HG02870 (cell line): ENCODE measurements around the gene CLEC4C.
"Not testable (repeated sequence)": the region's sequence is repeated elsewhere in the genome, so short reads cannot be mapped to it uniquely, and the experiment has no call there.

Experiments used
- ATAC-seq: cut with Tn5 transposase; IDR thresholded peaks from one replicate; pipeline ENCODE4 v1.9.1; 2021; ENCODE audit warnings: mild to moderate bottlenecking, moderate library complexity; ENCODE audit not compliant: unreplicated experiment

CLEC4C gene

GRCh38 chr12:7747246-7747645 is at the start of gene CLEC4C:
Gene CLEC4C, minus strand, starts transcription at chr12:7747375. Its CDS starts 27 bp downstream, at chr12:7747348.
- ATAC-seq: no peak

GRCh38 chr12:7793211-7793610 is 46.0 kb upstream of the CLEC4C start:
- ATAC-seq: no peak

- ATAC-seq: not testable (repeated sequence)
Measured at GRCh38 chr12:7788884-7789528, 41.8 kb upstream of the CLEC4C start, which contains the start of gene NANOG. Gene NANOG, plus strand, starts transcription at chr12:7789402. Its CDS starts 213 bp downstream, at chr12:7789615.

- no peak for ATAC-seq
Measured at GRCh38 chr12:7788294-7788660, 41.1 kb upstream of the CLEC4C start.

- ATAC-seq: no peak
Measured at GRCh38 chr12:7787574-7788293, 40.6 kb upstream of the CLEC4C start.

- ATAC-seq: no peak
Measured at GRCh38 chr12:7784701-7785100, 37.5 kb upstream of the CLEC4C start.

- not testable (repeated sequence) for ATAC-seq
Measured at GRCh38 chr12:7783433-7783832, 36.3 kb upstream of the CLEC4C start.

- ATAC-seq: no peak
Measured at GRCh38 chr12:7782055-7782454, 34.9 kb upstream of the CLEC4C start.

- no peak for ATAC-seq
Measured at GRCh38 chr12:7781274-7781673, 34.1 kb upstream of the CLEC4C start.

GRCh38 chr12:7769999-7770398 is 22.8 kb upstream of the CLEC4C start:
- no peak for ATAC-seq

GRCh38 chr12:7758766-7759140 is 11.6 kb upstream of the CLEC4C start:
- no peak for ATAC-seq

- ATAC-seq: no peak
Measured at GRCh38 chr12:7756993-7757392, 9.8 kb upstream of the CLEC4C start.

- not testable (repeated sequence) for ATAC-seq
Measured at GRCh38 chr12:7755668-7756067, 8.5 kb upstream of the CLEC4C start.

- not testable (repeated sequence) for ATAC-seq
Measured at GRCh38 chr12:7751941-7752922, 5.1 kb upstream of the CLEC4C start.

- ATAC-seq: no peak
Measured at GRCh38 chr12:7751394-7751793, 4.2 kb upstream of the CLEC4C start.

GRCh38 chr12:7750350-7750749 is 3.2 kb upstream of the CLEC4C start:
- ATAC-seq: no peak

- no peak for ATAC-seq
Measured at GRCh38 chr12:7749442-7749841, 2.3 kb upstream of the CLEC4C start.

- ATAC-seq: no peak
Measured at GRCh38 chr12:7748852-7749251, 1.7 kb upstream of the CLEC4C start.

GRCh38 chr12:7732993-7733392 is 14.2 kb downstream of the CLEC4C start:
- ATAC-seq: no peak

GRCh38 chr12:7731486-7731885 is 15.7 kb downstream of the CLEC4C start:
- ATAC-seq: no peak

GRCh38 chr12:7730984-7731383 is 16.2 kb downstream of the CLEC4C start:
- not testable (repeated sequence) for ATAC-seq
